SK-N-SH (cell line): Measurements from ENCODE around the gene TCOF1. TPM values are rescaled to one million over a fixed set of nuclear protein-coding genes. Genes with fewer than 3 reads are reported as not detected.

Experiments
- CTCF ChIA-PET: fragments of 300-600, 350-600 bp; formaldehyde crosslinking; extraction: SDS; loops from one replicate; lab custom pipeline; 2021; lab: Yijun Ruan, JAX
- POLR2A ChIA-PET: fragments of 350-600 bp; sonication (Branson Sonifier 250); formaldehyde crosslinking; extraction: SDS; loops from one replicate; lab custom pipeline; 2020; ENCODE audit warnings: antibody characterized with exemption, inconsistent platforms; lab: Yijun Ruan, JAX
- DNase-seq: peaks from one replicate; pipeline ENCODE4 v3.0.0; 2012
- H2AFZ ChIP-seq: fragments of 200-600 bp; sonication (generic); 2 replicates; pipeline ENCODE4 v1.8.1; 2016; ENCODE audit warnings: antibody characterized with exemption, mild to moderate bottlenecking, low read depth
- H3F3A ChIP-seq: fragments of 200-600 bp; sonication (generic); replicated peaks from 2 replicates; pipeline ENCODE3; 2016; ENCODE audit warnings: antibody characterized with exemption, mild to moderate bottlenecking; ENCODE audit not compliant: insufficient read depth
- H3K27ac ChIP-seq, 2 experiments: fragments of 200-500 bp in 1 of 2; fragments of 200-600 bp in 1 of 2; sonication (Bioruptor generic) in 1 of 2; sonication (generic), shearing (Covaris generic) in 1 of 2; 2 replicates each; pipeline versions ENCODE4 v1.5.1 to v1.6.1; 2014 to 2016; ENCODE audit warnings: low read depth in 2 of 2, inconsistent platforms in 1 of 2, low read length in 1 of 2, mild to moderate bottlenecking in 1 of 2, mixed read lengths in 1 of 2
- H3K27me3 ChIP-seq: fragments of 200-600 bp; sonication (generic), shearing (Covaris generic); 2 replicates; pipeline ENCODE4 v1.6.1; 2016; ENCODE audit warnings: mixed run types; ENCODE audit not compliant: insufficient read depth
- H3K36me3 ChIP-seq, 2 experiments: fragments of 200-500 bp in 1 of 2; fragments of 200-600 bp in 1 of 2; sonication (Bioruptor generic) in 1 of 2; sonication (generic) in 1 of 2; replicated peaks in 1 of 2; 2 replicates each; pipeline versions ENCODE3 to v1.5.1; 2014 to 2016; ENCODE audit warnings: low read length in 1 of 2, mild to moderate bottlenecking in 1 of 2; ENCODE audit not compliant: insufficient read depth in 2 of 2, control insufficient read depth in 1 of 2
- H3K4me1 ChIP-seq, 2 experiments: fragments of 200-500 bp in 1 of 2; fragments of 200-600 bp in 1 of 2; sonication (Bioruptor generic) in 1 of 2; sonication (generic), shearing (Covaris generic) in 1 of 2; 2 replicates each; pipeline versions ENCODE4 v1.5.1 to v1.6.1; 2014 to 2016; ENCODE audit warnings: low read depth in 1 of 2, low read length in 1 of 2, mixed run types in 1 of 2; ENCODE audit not compliant: insufficient read depth in 2 of 2, control insufficient read depth in 1 of 2
- H3K4me2 ChIP-seq: fragments of 200-600 bp; sonication (generic), shearing (Covaris generic); 2 replicates; pipeline ENCODE4 v1.6.1; 2017; ENCODE audit warnings: mixed run types
- H3K4me3 ChIP-seq, 2 experiments: fragments of 200-500 bp in 1 of 2; fragments of 200-600 bp in 1 of 2; sonication (Bioruptor generic) in 1 of 2; sonication (generic), shearing (Covaris generic) in 1 of 2; 2 replicates each; pipeline versions ENCODE4 v1.5.1 to v1.8.1; 2014 to 2016; ENCODE audit warnings: low read depth in 2 of 2, inconsistent platforms in 1 of 2, low read length in 1 of 2, mild to moderate bottlenecking in 1 of 2, mixed read lengths in 1 of 2, moderate library complexity in 1 of 2
- H3K79me2 ChIP-seq: fragments of 200-600 bp; sonication (generic); 2 replicates; pipeline ENCODE4 v1.8.1; 2017; ENCODE audit warnings: mild to moderate bottlenecking; ENCODE audit not compliant: insufficient read depth
- H3K9ac ChIP-seq: fragments of 200-600 bp; sonication (generic); 2 replicates; pipeline ENCODE4 v1.6.1; 2017; ENCODE audit warnings: mixed run types
- H3K9me2 ChIP-seq: fragments of 200-600 bp; sonication (generic); 2 replicates; pipeline ENCODE4 v1.6.1; 2017; ENCODE audit warnings: mixed run types
- H3K9me3 ChIP-seq: fragments of 200-600 bp; sonication (generic); 2 replicates; pipeline ENCODE4 v1.6.1; 2017; ENCODE audit warnings: mixed run types, mild to moderate bottlenecking, moderate library complexity
- H4K20me1 ChIP-seq: fragments of 200-600 bp; sonication (generic); 2 replicates; pipeline ENCODE4 v1.6.1; 2017; ENCODE audit warnings: mild to moderate bottlenecking, mixed run types; ENCODE audit not compliant: insufficient read depth
- CTCF ChIP-seq: fragments of 200-600 bp; sonication (generic); IDR thresholded peaks from 2 replicates; pipeline ENCODE4 v1.6.1; 2017; ENCODE audit warnings: antibody characterized with exemption, mild to moderate bottlenecking, moderate library complexity
- ELF1 ChIP-seq: IDR thresholded peaks from 2 replicates; pipeline ENCODE4 v1.4.0; 2012
- EZH2phosphoT487 ChIP-seq: fragments of 200-600 bp; sonication (generic); IDR thresholded peaks from 2 replicates; pipeline ENCODE4 v1.6.1; 2017; ENCODE audit warnings: low read depth, mixed run types, mild to moderate bottlenecking, antibody characterized with exemption, moderate library complexity, borderline replicate concordance
- MEF2A ChIP-seq: IDR thresholded peaks from 2 replicates; pipeline ENCODE4 v1.4.0; 2012; ENCODE audit warnings: low read depth, borderline replicate concordance
- MXI1 ChIP-seq: IDR thresholded peaks from 2 replicates; pipeline ENCODE4 v1.6.1; 2012; ENCODE audit warnings: mild to moderate bottlenecking, low read depth, low read length, improper control_type of control experiment
- NFIC ChIP-seq: IDR thresholded peaks from 2 replicates; pipeline ENCODE4 v1.4.0; 2012; ENCODE audit warnings: borderline replicate concordance
- RCOR1 ChIP-seq: fragments of 150-350 bp; IDR thresholded peaks from 2 replicates; pipeline ENCODE4 v1.6.1; 2017; ENCODE audit warnings: antibody characterized with exemption, low read length
- REST ChIP-seq: IDR thresholded peaks from 2 replicates; pipeline ENCODE4 v1.6.1; 2012; ENCODE audit warnings: mild to moderate bottlenecking, low read depth, low read length, moderate library complexity
- SIN3A ChIP-seq: IDR thresholded peaks from 2 replicates; pipeline ENCODE4 v1.6.1; 2012; ENCODE audit warnings: low read depth, mild to moderate bottlenecking, low read length, moderate library complexity, borderline replicate concordance
- TAF1 ChIP-seq: IDR thresholded peaks from 2 replicates; pipeline ENCODE4 v1.6.1; 2012; ENCODE audit warnings: low read depth, mild to moderate bottlenecking, low read length, moderate library complexity, borderline replicate concordance
- TCF12 ChIP-seq: IDR thresholded peaks from 2 replicates; pipeline ENCODE4 v1.4.0; 2012
- USF2 ChIP-seq: fragments of 150-350 bp; IDR thresholded peaks from 2 replicates; pipeline ENCODE4 v1.6.1; 2017; ENCODE audit warnings: antibody characterized with exemption, low read length, low read depth, borderline replicate concordance
- WGBS: methylation state at CpG from one replicate; pipeline ENCODE4 v1.1.6; 2017; ENCODE audit warnings: low lambda C conversion rate; 5-methylcytosine and 5-hydroxymethylcytosine counted together
- polyA plus RNA-seq, 3 experiments: library from polyadenylated mRNA; depleted of rRNA; stranded (reverse); fragments of >200 nt; gene quantifications; 2 replicates each; pipeline ENCODE4 v1.2.3, GENCODE V29; 2012

Gene TCOF1
- polyA plus RNA-seq, 1 of the 3 experiments (the other 2 are of a cell fraction): 33.0 TPM

DNA sequence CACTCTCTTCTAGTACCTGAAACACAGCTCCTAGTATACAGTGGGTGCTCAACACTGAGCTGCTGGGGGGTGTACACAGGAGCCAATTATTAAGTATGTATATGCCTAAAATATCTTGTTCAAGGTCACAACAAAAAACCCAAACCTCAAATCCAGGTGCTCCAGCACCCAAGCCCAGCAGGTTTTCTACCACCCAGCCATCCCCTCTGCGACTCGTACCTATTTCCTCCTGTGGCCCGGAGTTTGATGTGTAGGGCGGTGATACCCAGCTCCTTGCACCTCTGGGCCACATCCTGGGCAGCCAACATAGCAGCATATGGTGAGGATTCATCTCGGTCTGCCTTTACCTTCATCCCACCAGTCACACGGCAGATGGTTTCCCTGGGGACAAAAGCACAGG, 89.1 kb downstream of the TCOF1 start:
- H3K36me3 ChIP-seq: peaks cover 51 to 54% of the 10 kb centered on the region in 2 experiments
- no peak overlapping the region for H2AFZ ChIP-seq
- H3K27ac ChIP-seq: peak overlapping the region; percentile 6 to 26; a peak in 2 of 4 replicates
- peaks cover 17 to 19% of the 10 kb centered on the region in 2 experiments; a peak in 3 of 4 replicates for H3K4me1 ChIP-seq
- no peaks in the 10 kb centered on the region for H3K9me2 ChIP-seq
- no peak overlapping the region; the same call in 1 of the 2 replicates for H3K9ac ChIP-seq
- ChIA-PET CTCF (interaction anchor here (1.3 to 1.6 kb wide), 2 partner anchors 9 to 11 kb away, joined by 3 to 5 read pairs; no protein-coding TSS in a partner anchor), POLR2A (no interaction called here)
- H4K20me1 ChIP-seq: peaks cover 70% of the 10 kb centered on the region
- H3K4me2 ChIP-seq: 0 out of 2 replicates have a peak overlapping the region, but pooled peaks have one; percentile 95
- H3K27me3 ChIP-seq: no peaks in the 10 kb centered on the region
- peaks cover 6% of the 10 kb centered on the region; the same call in 1 of the 2 replicates for H3K9me3 ChIP-seq
- peaks cover 66% of the 10 kb centered on the region for H3F3A ChIP-seq
- DNase-seq: no peak
- WGBS: 76% methylated on average over 5 of the region's 6 CpGs
- no peak for TF ChIP-seq EZH2phosphoT487
- TF ChIP-seq TAF1: no peak
- no peak for TF ChIP-seq MEF2A
- no peak for TF ChIP-seq SIN3A
- no peak for TF ChIP-seq CTCF
- TF ChIP-seq ELF1: no peak
- TF ChIP-seq REST: no peak
- TF ChIP-seq MXI1: no peak
- TF ChIP-seq NFIC: no peak
- no peak for TF ChIP-seq USF2
- TF ChIP-seq TCF12: no peak
- TF ChIP-seq RCOR1: no peak
- TF ChIP-seq, all 33 proteins: peak for 0
- H3K79me2 ChIP-seq: peaks cover 45% of the 10 kb centered on the region
- H3K4me3 ChIP-seq: 0 out of 4 replicates have a peak overlapping the region, but pooled peaks of 1 of the 2 experiments have one; percentile 8
